Endothelial cell of umbilical vein (primary cell): ENCODE measurements around the gene ZC3H18. TPM values are rescaled to one million over a fixed set of nuclear protein-coding genes. Genes with fewer than 3 reads are reported as not detected.

Experiments
- BruUV-seq: library from RNA; stranded (reverse); fragments of 400-500 nt; replicated peaks from 2 replicates; lab custom pipeline; 2021; lab: Mats Ljungman, UMichigan
- CTCF ChIA-PET: fragments of 300-600, 350-600 bp; sonication (Branson Sonifier 250); formaldehyde crosslinking; loops from one replicate; lab custom pipeline; 2021; ENCODE audit warnings: antibody characterized with exemption, inconsistent platforms; lab: Charles Lee
- POLR2A ChIA-PET: fragments of 300-600, 350-600 bp; sonication (Branson Sonifier 250); formaldehyde crosslinking; loops from one replicate; lab custom pipeline; 2021; ENCODE audit warnings: antibody characterized with exemption, inconsistent platforms; lab: Charles Lee
- DNase-seq: peaks from one replicate; pipeline ENCODE4 v3.0.0-alpha.2; 2011; ENCODE audit warnings: low read depth, low spot score
- FAIRE-seq: peaks from 2 replicates; lab custom pipeline; 2011; peaks lifted over from hg19 to GRCh38; lab: Jason Lieb, UNC
- H2AFZ ChIP-seq: 2 replicates; pipeline ENCODE4 v1.6.0; 2012; ENCODE audit warnings: low read depth, low read length, control low read depth, inconsistent platforms
- H3K27ac ChIP-seq: 2 replicates; pipeline ENCODE4 v1.5.1; 2011; ENCODE audit warnings: low read depth, mild to moderate bottlenecking, control low read depth, low read length, moderate library complexity; ENCODE audit not compliant: insufficient read depth
- H3K27me3 ChIP-seq, 2 experiments: 2 replicates each; pipeline versions ENCODE4 v1.6.0 to v1.6.1; 2011; ENCODE audit warnings: low read length in 2 of 2, mixed read lengths in 1 of 2; ENCODE audit not compliant: control insufficient read depth in 2 of 2, insufficient read depth in 2 of 2
- H3K36me3 ChIP-seq, 2 experiments: 2 replicates in 1 of 2; 3 replicates in 1 of 2; pipeline ENCODE4 v1.5.1; 2011; ENCODE audit warnings: low read length in 2 of 2, mild to moderate bottlenecking in 1 of 2, moderate library complexity in 1 of 2; ENCODE audit not compliant: control insufficient read depth in 2 of 2, insufficient read depth in 2 of 2; ENCODE audit errors: extremely low read depth in 1 of 2
- H3K4me1 ChIP-seq: 3 replicates; pipeline ENCODE4 v1.5.1; 2011; ENCODE audit warnings: mild to moderate bottlenecking, low read length; ENCODE audit not compliant: control insufficient read depth, insufficient read depth; ENCODE audit errors: extremely low read depth
- H3K4me2 ChIP-seq: 2 replicates; pipeline ENCODE4 v1.6.1; 2011; ENCODE audit warnings: low read length, control low read depth, mixed read lengths; ENCODE audit not compliant: insufficient read depth
- H3K4me3 ChIP-seq, 3 experiments: fragments of 200-600 bp in 1 of 3; sonication (generic), shearing (Covaris generic) in 1 of 3; replicated peaks in 1 of 3; 2 replicates each; pipeline ENCODE4 v1.5.1; 2011 to 2016; ENCODE audit warnings: control low read depth in 3 of 3, low read length in 3 of 3, mild to moderate bottlenecking in 2 of 3, inconsistent platforms in 1 of 3, low read depth in 1 of 3, moderate library complexity in 1 of 3; ENCODE audit not compliant: insufficient read depth in 1 of 3
- H3K79me2 ChIP-seq: 2 replicates; pipeline ENCODE4 v1.6.0; 2012; ENCODE audit warnings: low read length, inconsistent platforms; ENCODE audit not compliant: control insufficient read depth, insufficient read depth
- H3K9ac ChIP-seq: replicated peaks from 2 replicates; pipeline ENCODE3; 2011; ENCODE audit warnings: low read length, control low read depth; ENCODE audit not compliant: insufficient read depth; ENCODE audit errors: extremely low read depth
- H3K9me1 ChIP-seq: replicated peaks from 3 replicates; pipeline ENCODE4 v1.6.0; 2011; ENCODE audit warnings: mild to moderate bottlenecking, low read length; ENCODE audit not compliant: control insufficient read depth, insufficient read depth; ENCODE audit errors: extremely low read depth
- H3K9me3 ChIP-seq: replicated peaks from 2 replicates; pipeline ENCODE4 v1.5.1; 2012; ENCODE audit warnings: low read length, inconsistent platforms; ENCODE audit not compliant: control insufficient read depth, insufficient read depth
- H4K20me1 ChIP-seq: replicated peaks from 2 replicates; pipeline ENCODE3; 2011; ENCODE audit warnings: mild to moderate bottlenecking, low read length; ENCODE audit not compliant: control insufficient read depth, insufficient read depth; ENCODE audit errors: extremely low read depth
- CTCF ChIP-seq, 2 donors: IDR thresholded peaks; 1 replicate in 1 of 2; 2 replicates in 1 of 2; pipeline ENCODE4 v1.5.1; 2011; ENCODE audit warnings: low read length in 2 of 2, mild to moderate bottlenecking in 2 of 2, moderate library complexity in 2 of 2, control low read depth in 1 of 2, inconsistent platforms in 1 of 2, low read depth in 1 of 2; ENCODE audit not compliant: insufficient read depth in 1 of 2; ENCODE audit errors: extremely low read depth in 1 of 2
- EZH2 ChIP-seq: IDR thresholded peaks from 2 replicates; pipeline ENCODE4 v1.6.1; 2012; ENCODE audit warnings: borderline replicate concordance, low read depth, mild to moderate bottlenecking, moderate library complexity, low read length, inconsistent platforms; ENCODE audit not compliant: severe bottlenecking
- FOS ChIP-seq: IDR thresholded peaks from 2 replicates; pipeline ENCODE4 v1.6.1; 2011; ENCODE audit warnings: mild to moderate bottlenecking, low read length, moderate library complexity, borderline replicate concordance; ENCODE audit not compliant: insufficient read depth
- GATA2 ChIP-seq: IDR thresholded peaks from 2 replicates; pipeline ENCODE4 v1.7.0; 2011; ENCODE audit warnings: low read depth, mild to moderate bottlenecking, moderate library complexity, mixed read lengths, low read length; ENCODE audit not compliant: insufficient read length, insufficient read depth
- JUN ChIP-seq: IDR thresholded peaks from 2 replicates; pipeline ENCODE4 v1.6.1; 2011; ENCODE audit warnings: borderline replicate concordance, low read depth; ENCODE audit not compliant: insufficient read length, insufficient read depth
- MYC ChIP-seq: IDR thresholded peaks from one replicate; pipeline ENCODE4 v1.6.1; 2011; ENCODE audit warnings: mild to moderate bottlenecking, low read depth, low read length
- POLR2AphosphoS5 ChIP-seq: IDR thresholded peaks from 2 replicates; pipeline ENCODE4 v1.6.1; 2012; ENCODE audit warnings: low read depth, mild to moderate bottlenecking, control low read depth, low read length, moderate library complexity; ENCODE audit not compliant: insufficient read depth
- dilution Hi-C: fragments of 300-500 bp; cut with MboI; formaldehyde crosslinking; loops from one replicate; pipeline ENCODE4 v1.15.0; 2019; ENCODE audit warnings: low sequenced_read_pairs; ENCODE audit not compliant: extremely low pct_ligation_motif_present
- intact Hi-C: fragments of 100-400 bp; cut with micrococcal nuclease; formaldehyde crosslinking; loops from one replicate; pipeline ENCODE4 v1.10.0; 2022
- polyA plus RNA-seq, 4 experiments: library from polyadenylated mRNA; depleted of rRNA in 3 of 4; stranded (reverse) in 3 of 4; unstranded in 1 of 4; fragments of >200 nt; gene quantifications; 2 replicates each; pipeline versions ENCODE4 v1.2.1 to v1.2.3, GENCODE V29; 2011 to 2012; ENCODE audit warnings: missing spikeins in 1 of 4
- total RNA-seq: library from RNA; stranded (reverse); gene quantifications from 2 replicates; pipeline ENCODE4 v1.2.3, GENCODE V29; 2021
- TF ChIP-seq, protein P1 (sequence below): IDR thresholded peaks from 2 replicates; pipeline ENCODE4 v1.6.1; 2011; ENCODE audit not compliant: insufficient read depth, insufficient read length

Gene ZC3H18
- total and polyA plus RNA-seq, 2 donors (not counting 3 experiments of a cell fraction or from before 2014, with no cell fraction given) = 12.1 to 52.8 TPM

DNA sequence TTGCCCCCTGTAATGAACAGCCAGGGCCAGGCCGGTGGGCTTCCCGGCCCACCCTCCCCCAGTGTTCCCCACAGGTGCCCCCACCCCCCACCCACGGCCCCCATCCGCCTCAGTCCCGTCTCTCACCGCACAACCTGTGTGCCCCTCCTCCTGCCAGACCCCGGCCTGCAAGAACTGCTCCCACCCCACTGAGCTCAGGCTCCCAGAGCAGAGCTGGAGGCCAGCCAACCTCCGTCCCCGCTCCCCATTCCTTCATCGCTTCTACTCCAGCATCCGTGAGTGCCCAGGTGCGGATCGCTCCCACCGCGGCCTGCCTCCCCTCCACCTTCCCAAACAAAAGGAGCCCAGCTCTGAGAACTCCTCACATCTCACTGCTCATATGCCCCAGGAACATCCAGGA lies 88.5 kb downstream of the ZC3H18 start:
- dilution Hi-C loops (no loop called here), intact Hi-C loops (no loop called here)
- H3K4me2 ChIP-seq = no peak overlapping the region
- no peaks in the 10 kb centered on the region for H3K27me3 ChIP-seq
- H3K9me1 ChIP-seq = no peaks in the 10 kb centered on the region
- H3K9me3 ChIP-seq = no peaks in the 10 kb centered on the region
- H3K79me2 ChIP-seq = peaks cover 37% of the 10 kb centered on the region
- H4K20me1 ChIP-seq = no peaks in the 10 kb centered on the region
- ChIA-PET CTCF (no interaction called here), POLR2A (no interaction called here)
- peaks cover 4% of the 10 kb centered on the region for H3K4me1 ChIP-seq
- H3K27ac ChIP-seq = no peak overlapping the region
- no peak overlapping the region for H2AFZ ChIP-seq
- no peak overlapping the region for H3K9ac ChIP-seq
- TF ChIP-seq POLR2AphosphoS5 (no peak), CTCF (IDR thresholded peaks at IDR 0.05; ENCODE audit: extremely low read depth in 1 of 2, insufficient read depth in 1 of 2, low read depth in 1 of 2, low read length in 2 of 2) (no peak), JUN (no peak), GATA2 (no peak), FOS (no peak), EZH2 (no peak), MYC (no peak)
- TF ChIP-seq, protein P1, sequence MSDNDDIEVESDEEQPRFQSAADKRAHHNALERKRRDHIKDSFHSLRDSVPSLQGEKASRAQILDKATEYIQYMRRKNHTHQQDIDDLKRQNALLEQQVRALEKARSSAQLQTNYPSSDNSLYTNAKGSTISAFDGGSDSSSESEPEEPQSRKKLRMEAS = no peak
- no peak overlapping the region for H3K4me3 ChIP-seq
- peaks cover 7 to 15% of the 10 kb centered on the region in 2 experiments for H3K36me3 ChIP-seq
- BruUV-seq = no TSS peak
- FAIRE-seq = no peak
- DNase-seq = no peak
